Activated T-helper 1 cell treated with Interleukin-2 at 50 U/mL for 16 hours (primary cell): ENCODE data around the gene SSR3.

Experiments
- DNase-seq: peaks from one replicate; pipeline ENCODE4 v3.0.0-alpha.2; 2020; ENCODE audit warnings: low read depth

SSR3 gene

DNA sequence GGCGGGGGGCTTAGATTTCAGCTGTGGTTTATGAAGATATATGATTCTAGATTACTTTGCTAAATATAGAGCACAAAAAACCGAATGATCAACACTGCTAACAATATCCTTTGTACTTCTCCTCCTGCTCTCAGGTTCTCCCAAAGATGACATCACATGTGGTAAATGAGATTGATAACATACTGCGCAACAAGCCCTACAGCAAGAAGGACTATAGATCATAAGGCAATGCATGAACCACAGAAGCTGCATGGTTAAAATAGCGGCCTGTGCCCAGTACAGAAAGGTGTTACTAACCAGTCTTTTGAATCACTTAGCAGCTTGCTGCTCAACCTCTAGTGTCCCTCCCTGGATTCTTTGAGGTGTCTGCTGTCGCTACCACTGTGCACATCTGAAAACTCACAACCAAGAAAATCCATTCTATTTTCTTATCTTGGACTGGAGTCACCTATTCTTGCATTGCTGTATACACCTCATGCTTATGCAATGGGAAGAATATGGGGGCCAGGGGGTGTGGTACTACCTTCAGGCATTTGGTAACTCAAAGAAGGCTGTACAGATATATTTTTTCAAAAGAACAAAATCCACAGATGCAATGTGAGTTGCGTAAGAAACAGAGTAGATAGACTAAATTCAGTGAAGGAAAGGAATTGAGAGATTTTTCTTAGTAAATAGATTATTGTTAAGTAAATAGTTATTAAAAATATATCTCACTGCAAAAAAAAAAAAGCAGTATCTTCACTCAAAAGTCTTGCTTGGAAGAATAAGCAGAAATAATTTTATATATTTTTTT, 18.2 kb downstream of the SSR3 start:
- DNase-seq, result no peak

DNA sequence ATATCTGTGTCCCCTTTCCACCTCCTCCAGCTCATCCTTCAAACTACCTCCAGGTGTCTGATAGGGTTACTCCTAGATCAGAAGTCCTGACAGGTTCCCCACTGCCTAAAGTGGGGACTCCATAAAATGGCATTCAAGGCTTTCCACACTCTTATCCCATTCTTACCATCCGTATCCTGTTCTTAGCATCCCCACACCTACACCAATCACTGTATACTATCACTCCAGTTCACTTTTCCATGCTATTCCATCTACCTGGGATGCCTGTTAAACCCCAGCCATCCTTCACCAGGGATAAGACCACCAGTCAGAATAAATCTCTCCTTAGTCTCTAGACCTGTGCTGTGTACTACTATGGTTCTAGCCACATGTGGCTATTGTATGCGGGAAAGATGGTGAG, 19.1 kb downstream of the SSR3 start:
- no peak for DNase-seq

DNA sequence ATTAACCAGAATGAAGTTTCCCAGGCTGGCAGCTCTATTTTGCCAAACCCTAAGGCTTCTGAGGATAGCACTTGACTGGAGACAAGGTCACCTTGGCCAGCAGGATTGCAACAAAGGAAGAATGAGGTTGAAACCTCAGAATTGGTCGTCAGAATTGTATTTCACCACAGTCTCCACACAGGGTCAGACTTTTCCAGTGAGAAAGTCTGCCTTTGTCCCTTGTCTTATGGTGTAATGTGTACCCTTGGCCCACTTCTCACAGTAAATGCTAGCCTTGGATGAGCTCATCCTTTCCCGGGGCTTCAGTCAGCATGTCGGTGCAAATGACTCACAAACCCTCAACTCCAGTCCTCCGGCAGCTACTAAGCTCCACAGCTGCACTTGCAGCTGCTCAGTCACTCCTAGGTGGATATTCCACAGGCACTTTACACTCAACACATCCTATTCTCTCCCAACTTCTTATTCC, 19.7 kb downstream of the SSR3 start:
- DNase-seq, result no peak

DNA sequence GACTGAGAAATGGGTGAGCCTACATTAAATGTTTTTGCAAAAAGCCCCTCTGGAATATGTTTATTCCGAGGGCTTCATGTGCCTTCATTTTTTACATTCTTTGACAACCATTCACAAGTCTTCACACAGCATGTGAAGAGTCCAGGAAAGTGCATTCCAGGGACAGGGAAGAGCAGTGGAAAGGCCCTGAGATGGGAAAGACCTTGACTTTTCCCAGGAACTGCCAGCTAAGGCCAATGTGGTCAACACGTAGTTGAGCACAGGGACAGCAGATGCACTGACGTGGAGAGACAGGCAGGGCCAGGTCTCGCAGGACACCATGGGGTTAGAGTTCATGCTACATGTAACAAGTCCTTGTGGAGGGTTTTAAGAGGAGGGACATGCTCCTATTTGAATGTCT, 21.7 kb downstream of the SSR3 start:
- DNase-seq, result no peak

DNA sequence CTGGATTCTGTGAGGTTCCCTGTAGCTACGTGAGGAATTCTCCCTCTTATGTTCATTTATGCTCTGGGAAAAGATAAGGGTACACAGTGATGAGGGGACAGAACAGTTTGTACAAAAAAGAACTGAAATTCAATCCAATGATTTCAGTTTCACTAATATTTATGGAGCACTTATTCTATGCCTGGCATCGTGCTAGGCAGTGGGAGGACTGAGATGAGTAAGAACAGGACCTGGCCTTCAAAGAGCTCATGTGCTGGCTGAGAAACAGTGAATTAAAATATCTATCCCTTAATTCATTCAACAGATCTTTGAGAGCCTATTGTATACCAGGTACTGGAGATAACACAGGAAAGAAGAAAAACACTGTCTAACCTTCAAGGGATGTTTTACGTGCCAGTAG, 22.2 kb downstream of the SSR3 start:
- DNase-seq, result no peak

DNA sequence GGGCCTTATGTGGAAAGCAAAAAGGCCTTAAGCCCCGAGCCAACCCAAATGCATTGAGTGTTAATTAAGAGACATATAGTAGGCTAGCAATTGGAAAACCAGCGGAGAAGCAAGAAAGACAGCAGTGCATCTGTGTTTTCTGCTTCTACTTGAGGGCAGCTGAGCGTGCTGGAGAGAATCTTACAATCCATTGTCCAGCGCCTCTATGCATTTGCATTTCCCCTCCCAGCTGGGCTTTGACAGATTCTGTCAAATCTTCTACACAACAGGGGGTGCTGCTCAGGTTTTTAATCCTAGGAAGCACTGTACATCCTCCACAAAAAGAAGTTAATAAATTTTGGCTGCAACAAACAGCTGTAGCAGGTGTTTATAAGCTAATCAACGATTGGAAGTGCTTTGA, 23.9 kb downstream of the SSR3 start:
- no peak for DNase-seq

DNA sequence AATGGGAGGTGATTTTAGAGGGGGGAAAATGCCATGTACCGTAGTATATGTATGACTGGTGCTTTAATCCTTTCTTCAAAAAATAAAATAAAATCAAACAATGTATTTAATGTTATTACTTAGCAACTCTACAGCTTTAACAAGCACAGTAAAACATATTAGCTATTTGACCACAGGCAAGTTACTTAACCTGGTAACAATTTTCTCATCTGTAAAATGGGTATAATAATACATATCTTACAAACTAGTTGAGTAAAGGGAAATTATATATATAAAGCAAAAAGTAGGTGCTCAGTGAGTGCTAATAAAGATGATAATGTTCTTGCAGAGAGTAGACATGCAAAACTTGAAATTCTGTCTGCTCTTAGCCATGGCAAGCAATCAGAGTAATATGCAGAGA, 27.9 kb downstream of the SSR3 start:
- no peak for DNase-seq

DNA sequence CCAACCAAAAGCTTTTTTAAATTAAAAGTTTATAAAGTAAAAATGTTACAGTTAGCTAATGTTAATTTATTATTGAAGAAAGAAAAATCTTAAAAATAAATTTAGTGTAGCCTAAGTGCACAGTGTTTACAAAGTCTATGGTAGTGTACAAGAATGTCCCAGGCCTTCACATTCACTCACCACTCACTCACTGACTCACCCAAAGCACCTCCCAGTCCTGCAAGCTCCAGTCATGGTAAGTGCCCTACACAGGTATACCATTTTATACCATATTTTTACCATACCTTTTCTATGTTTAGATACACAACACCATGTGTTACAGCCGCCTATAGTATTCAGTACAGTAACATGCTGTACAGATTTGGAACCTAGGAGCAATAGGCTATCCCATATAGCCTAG, 29.1 kb downstream of the SSR3 start:
- DNase-seq, result no peak

DNA sequence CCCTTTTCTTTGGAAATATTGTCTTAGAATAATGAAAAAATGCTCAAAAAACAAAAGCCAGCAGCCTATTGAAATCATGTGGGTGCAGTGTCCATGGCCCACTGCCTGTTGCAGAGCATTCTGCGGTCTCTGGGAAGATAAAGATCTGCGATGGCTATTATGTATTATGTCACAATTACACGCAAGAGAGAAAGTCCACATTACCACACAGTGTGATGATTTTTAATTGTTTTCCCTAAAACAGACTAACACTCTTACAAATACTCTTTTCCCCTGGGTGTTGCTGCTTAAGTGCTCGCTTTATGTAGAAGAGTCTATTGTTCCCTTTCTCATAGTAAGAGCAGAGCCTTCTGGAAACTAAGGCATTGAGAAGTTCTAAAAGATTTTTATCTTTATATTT, 32.2 kb downstream of the SSR3 start:
- no peak for DNase-seq

DNA sequence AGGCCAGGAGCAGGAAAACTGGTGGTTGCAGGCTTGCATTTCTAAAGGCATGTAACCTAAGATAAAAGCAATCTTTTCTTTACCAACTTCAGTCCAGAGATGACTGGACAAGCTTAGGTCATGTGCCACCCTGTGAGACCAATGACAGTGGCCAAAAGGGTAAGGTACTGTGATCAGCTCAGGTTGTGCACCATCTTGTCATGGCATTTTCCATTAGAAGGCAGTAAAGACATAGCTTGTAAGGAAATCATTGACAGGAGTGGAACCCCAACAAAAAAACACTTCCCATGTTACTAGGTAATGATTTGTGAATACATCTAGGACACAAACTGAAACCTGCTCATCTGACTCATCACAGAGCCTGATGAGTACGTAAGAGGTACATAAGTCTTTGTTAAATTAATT, 35.2 kb downstream of the SSR3 start:
- no peak for DNase-seq

DNA sequence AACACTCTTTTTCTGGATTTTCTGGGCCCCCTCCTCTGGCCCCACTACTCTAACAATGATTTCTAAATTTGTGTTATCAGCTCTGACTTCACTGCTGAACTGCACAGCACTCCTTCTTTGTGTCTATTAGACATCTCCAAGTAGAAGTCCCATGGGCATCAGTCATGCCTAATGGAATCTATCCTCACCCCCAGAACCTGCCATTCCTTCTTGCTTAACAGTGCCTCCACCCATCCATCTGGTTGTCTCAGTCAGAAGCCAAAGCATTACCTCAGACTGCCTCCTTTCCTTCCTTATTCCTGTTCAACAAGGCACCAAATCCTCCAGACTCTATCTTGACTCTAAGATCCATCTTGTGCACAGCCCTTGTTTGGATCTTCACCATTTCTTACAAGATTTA, 36.2 kb downstream of the SSR3 start:
- no peak for DNase-seq

DNA sequence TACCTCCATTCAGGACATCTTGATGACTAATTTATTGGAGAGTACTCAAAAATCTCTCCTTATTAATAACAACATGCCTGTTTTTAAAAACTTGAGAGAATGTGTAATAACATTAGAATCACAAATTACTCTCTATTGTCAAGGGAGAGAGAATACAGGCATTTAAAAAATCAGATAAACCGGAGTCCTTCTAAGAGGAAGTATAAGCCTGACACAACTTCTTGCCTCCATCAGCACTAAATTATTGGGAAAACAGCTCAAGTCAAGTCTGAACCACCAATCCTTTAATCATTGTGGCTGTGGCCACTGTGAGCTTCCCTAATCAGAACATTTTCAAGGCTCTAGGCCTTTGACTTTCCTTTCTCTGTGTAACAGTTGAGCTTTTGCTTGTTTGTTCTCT, 38.0 kb downstream of the SSR3 start:
- DNase-seq, result no peak

DNA sequence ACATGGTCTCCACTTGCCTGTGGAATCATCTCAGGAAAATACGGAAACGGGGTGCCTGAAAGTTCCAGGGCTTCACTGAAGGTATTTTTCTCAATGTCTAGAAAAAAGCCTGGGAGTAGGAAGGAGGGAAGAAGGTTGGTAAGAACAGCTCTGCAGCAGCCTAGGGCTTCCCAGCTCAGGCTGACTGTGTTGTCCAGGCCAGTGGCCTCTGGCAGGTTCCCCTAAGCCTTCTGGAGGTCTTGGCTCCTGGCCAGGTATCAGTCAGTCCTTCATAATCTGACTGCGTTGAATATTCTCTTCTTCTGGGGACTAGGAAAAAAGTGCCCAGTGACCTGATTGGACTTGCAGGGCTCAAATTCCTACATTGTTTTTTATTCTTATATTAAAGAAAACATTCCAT, 38.6 kb downstream of the SSR3 start:
- no peak for DNase-seq

DNA sequence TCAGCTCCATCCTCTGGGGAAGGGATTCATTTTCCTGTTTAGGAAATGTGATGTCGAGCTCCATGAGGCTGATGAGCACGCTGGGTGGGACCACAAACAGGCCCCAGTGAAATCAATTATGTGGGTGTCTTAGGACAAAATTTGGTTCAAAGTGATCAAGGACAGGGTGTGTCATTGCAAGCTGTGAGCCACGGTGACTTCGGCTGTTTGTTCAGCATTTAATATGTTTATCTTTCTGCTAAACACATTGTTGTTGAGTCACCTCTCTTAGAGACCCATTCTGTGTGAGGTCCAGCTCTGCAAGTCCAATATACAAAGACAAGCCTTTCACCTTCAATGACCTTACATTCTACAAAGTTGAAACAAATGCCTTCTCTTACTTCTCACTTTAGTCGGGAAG, 41.3 kb downstream of the SSR3 start:
- no peak for DNase-seq

DNA sequence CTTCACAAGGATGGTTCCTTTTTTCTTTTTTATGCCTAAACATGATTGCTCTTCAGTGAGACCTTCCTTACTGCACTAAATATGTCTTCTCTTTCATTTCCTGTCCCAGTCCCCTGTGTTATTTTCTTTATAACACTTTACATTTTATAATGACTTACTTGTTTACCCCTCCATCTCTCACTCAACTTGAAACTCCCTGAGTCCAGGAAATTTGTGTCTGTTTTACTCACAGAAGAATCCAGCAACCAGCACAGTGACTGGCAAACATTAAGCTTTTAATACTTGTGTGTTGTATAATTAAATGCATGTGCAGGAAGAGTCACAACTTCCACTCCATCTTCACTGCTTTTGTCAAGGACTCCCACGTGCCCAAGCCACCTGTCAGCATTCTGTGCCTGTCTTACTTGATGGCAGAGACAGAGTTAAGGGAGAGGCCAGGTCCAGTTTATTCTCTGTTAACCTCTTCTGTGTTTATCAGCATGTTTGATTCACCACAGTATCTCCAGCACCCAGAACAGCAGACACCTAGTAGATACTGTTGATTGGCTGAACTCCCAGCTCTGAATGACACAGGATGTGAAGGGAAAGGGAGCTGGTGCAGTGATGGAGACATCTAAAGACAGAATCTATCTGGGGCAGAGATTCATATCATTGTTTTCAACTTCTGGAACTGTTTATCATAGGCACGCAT, 42.8 kb downstream of the SSR3 start:
- no peak for DNase-seq

DNA sequence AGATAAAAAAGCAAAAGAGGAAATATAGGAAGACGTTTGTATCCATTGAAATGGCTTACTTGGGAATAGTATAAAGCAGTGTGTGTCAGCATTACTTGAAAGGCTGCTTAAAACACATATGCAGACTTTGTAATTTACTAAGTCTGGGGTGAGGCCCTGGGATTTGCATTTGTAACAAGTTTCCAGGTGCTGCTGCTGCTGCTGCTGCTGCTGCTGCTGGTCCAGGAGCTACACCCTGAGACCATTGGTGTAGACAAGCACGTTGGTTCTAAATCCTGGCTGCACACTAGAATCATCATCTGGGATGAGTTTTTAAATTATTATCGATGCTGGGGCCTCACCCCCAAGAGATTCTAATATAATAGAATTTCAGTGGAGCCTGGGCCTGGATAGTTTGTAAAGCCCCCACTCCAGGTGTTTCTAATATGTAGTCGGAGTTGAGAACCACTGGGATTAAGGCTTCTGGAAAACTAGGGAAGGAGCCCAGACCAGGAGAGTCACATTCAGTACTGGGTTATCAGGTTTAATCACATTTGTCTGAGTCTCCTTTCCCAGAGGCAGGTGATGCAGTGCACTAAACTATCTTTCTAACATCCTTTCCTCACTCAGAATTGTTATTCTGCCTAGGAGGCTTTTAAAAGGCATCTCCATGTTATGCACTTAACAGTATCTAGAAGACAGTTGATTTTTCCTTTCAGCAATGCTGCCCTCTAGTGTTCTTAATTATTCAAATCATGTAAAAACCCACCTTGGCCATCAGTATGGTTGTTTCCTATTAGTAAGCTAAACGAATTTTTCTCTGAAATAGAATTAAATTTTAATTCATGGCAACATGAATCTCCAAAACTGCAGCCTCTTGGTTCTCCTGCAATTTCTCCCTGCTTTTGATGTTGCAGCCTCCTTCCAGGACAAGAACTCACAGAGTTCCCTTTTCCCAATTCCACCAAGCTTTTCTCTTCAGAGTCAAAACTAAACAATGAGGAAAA, 45.4 kb downstream of the SSR3 start:
- no peak for DNase-seq

DNA sequence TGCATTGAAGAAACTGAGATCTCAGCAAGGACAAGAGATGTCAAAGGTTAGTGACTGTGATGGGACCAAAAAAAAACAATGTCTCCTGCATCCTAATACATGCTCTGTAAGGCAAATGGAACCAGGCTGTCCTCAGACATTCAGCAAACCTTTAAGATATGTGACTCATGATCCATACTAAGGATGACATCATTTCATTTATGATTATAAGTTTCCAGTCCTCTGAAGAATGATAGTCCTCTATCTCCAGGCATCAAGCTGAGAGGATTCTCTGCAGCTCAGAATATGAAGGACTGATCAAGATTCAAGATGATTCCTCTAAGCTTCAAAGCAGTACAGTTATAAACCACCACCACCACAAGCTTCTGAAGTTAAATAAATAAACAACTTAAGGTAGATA, 47.6 kb downstream of the SSR3 start:
- no peak for DNase-seq

DNA sequence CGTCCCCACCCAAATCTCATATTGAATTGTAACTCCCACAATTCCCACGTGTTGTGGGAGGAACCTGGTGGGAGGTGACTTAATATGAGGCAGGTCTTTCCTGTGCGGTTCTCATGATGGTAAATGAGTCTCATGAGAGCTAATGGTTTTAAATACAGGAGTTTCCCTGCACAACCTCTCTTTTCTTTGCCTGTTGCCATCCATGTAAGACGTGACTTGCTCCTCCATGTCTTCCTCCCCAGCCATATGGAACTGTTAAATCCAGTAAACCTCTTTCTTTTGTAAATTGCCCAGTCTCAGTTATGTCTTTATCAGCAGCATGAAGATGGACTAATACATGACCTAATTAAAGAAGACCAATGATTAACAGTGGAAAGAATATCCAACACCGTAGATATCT, 56.6 kb downstream of the SSR3 start:
- no peak for DNase-seq

DNA sequence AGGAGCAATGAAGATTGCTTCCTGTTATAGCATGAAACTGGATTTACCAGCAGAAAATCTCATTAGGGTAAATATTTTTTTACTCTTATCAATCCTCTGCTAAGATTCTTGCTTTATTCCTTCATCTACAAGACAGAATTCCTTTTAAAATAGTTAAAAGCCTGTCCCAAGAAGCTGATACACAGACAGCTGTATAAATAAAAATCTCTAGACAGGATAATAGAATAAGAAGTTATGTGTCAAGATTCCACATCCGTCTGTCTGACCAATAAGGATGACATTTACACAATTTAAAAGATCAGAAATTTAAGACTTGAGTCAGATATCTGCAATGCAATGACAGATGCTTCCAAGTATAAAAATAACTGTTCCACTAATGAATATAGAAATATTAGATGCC, 57.6 kb downstream of the SSR3 start:
- DNase-seq, result no peak

DNA sequence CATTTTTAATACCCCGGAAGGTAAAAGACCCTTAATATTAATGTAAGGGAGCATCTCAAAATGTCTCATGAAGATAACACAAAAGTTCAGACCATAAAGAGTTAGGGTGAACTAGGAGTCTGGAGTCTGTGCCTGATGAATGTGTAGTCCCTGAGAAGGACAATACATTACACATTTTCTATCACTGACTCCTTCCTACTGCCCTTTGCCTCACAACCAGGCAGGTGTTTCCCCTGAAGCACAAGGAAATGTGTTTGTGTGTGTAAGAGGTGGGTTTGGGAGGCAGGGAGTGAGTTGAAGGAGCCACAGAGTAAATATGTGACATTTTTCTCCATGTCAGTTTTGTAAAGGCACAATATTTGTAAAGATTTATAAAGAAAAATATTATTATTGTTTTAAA, 59.1 kb downstream of the SSR3 start:
- no peak for DNase-seq

DNA sequence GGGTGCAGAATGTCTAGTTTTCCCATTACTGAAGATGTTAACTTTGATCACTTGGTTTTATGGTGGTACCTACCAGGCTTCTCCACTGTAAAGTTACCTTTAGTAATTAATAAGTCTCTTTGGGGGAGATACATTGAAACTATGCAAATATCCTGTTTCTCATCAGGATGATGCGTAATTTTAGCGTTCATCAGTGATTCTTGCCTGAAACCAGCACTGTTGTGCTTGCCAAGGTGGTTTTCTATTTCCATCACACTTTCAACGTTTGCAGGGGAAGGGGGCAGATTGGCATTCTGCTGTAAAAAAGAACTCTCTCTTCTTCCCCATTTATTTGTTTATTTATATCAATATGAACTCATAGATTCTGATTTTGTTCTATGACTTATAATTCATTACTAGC, 61.0 kb downstream of the SSR3 start:
- DNase-seq, result no peak

DNA sequence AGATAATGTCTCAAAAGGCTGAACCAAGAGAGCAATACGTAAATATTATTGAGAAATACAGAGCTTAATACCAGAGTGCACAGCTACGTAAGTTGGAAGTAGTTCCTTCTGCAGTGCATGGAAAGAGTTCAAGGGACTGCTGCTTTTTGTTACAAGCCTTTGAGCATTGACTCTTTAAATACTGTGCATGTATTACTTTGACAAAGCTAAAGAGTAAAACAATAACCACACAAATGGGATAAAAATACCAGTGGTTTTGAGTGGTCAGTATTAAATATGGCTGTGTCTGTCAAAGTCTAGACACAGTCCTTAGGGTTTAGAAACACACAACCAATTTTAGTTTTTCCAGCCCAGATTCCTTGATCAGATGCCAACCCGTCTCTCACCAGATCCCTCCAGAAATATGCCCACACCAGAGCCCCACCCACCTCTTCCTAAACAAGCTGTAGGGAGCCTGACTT, 62.1 kb downstream of the SSR3 start:
- no peak for DNase-seq

DNA sequence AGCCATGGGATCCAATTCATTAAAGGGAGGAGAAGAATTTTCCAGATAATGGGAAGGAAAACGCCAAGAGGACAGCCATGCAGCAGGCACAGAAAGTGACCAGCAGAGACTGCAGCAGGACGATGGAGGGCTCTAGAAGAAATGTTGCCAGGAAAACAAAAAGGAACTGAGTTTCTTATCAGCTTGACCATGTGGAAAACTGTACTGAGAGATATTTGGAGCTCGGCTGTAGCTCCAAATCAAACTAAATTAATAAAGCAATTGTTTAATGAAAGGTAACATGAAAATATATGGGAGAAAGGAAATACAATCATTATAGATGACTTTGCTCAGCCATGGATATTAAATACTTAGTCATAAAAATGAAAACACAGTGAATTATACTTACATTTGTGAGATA, 63.7 kb downstream of the SSR3 start:
- DNase-seq, result no peak
